PC-3 (cell line): Measurements from ENCODE around the gene CST8.

Experiments
- CTCF ChIP-seq: fragments of 300-600 bp; sonication (generic); conservative IDR thresholded peaks from 2 replicates; pipeline ENCODE4 v1.5.1; 2017; ENCODE audit warnings: antibody characterized with exemption, low read depth, mild to moderate bottlenecking, low read length
- EZH2 ChIP-seq: fragments of 300-600 bp; sonication (generic); IDR thresholded peaks from one replicate; pipeline ENCODE4 v1.6.1; 2017; ENCODE audit warnings: antibody characterized with exemption, mild to moderate bottlenecking, low read length; ENCODE audit not compliant: unreplicated experiment
- EZH2phosphoT487 ChIP-seq: fragments of 300-600 bp; sonication (generic); IDR thresholded peaks from 2 replicates; pipeline ENCODE4 v1.6.1; 2018; ENCODE audit warnings: mild to moderate bottlenecking, antibody characterized with exemption, low read length, borderline replicate concordance

DNA sequence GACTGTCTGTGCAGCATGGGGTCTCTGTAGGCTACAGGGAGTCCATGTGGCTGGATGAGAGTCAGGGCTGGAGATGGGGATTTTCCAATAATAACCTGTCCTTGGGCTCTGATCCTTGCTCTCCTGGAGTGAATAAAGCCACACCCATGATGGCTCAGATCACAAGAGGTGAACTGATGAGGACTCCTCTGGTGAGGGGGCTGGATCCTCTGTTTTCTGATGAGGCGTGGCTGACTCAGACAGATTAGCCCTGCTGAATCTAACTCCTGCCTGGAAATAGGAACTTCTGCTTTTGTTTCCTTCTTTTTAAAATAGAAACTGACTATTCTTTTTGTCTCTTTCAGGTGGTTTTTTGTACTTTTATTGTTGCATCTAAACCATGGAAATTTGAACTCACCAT is 50.4 kb downstream of the CST8 start:
- TF ChIP-seq CTCF (no peak), EZH2 (no peak), EZH2phosphoT487 (no peak)
